ENCODE results near the gene BCR.

Gene BCR

GRCh38 chr22:23218053-23218866 is 38.0 kb downstream of the BCR start:
- TF ChIP-seq CTCF (IDR thresholded peaks at IDR 0.05; ENCODE audit: extremely low read depth, insufficient read depth, missing control alignments): no peak
- DNase-seq (ENCODE audit: low spot score): no peak
- in situ Hi-C loops (cut with MboI; ENCODE audit: low pct_unique_long_range_greater_than_20kb, low sequenced_read_pairs, unreplicated experiment): no loop called here

GRCh38 chr22:23218867-23219251 is 38.5 kb downstream of the BCR start:
- no peak for TF ChIP-seq CTCF (IDR thresholded peaks at IDR 0.05; ENCODE audit: extremely low read depth, insufficient read depth, missing control alignments)
- in situ Hi-C loops (cut with MboI; ENCODE audit: low pct_unique_long_range_greater_than_20kb, low sequenced_read_pairs, unreplicated experiment): no loop called here
- no peak for DNase-seq (ENCODE audit: low spot score)

GRCh38 chr22:23219317-23219716 is 39.0 kb downstream of the BCR start:
- in situ Hi-C loops (cut with MboI; ENCODE audit: low pct_unique_long_range_greater_than_20kb, low sequenced_read_pairs, unreplicated experiment): no loop called here
- no peak for DNase-seq (ENCODE audit: low spot score)
- no peak for TF ChIP-seq CTCF (IDR thresholded peaks at IDR 0.05; ENCODE audit: extremely low read depth, insufficient read depth, missing control alignments)

GRCh38 chr22:23219822-23220484 is 39.6 kb downstream of the BCR start:
- no peak for TF ChIP-seq CTCF (IDR thresholded peaks at IDR 0.05; ENCODE audit: extremely low read depth, insufficient read depth, missing control alignments)
- in situ Hi-C loops (cut with MboI; ENCODE audit: low pct_unique_long_range_greater_than_20kb, low sequenced_read_pairs, unreplicated experiment): no loop called here
- DNase-seq (ENCODE audit: low spot score): peak; percentile 56

GRCh38 chr22:23220485-23221350 is 40.4 kb downstream of the BCR start:
- in situ Hi-C loops (cut with MboI; ENCODE audit: low pct_unique_long_range_greater_than_20kb, low sequenced_read_pairs, unreplicated experiment): no loop called here
- DNase-seq (ENCODE audit: low spot score): peak; percentile 63
- no peak for TF ChIP-seq CTCF (IDR thresholded peaks at IDR 0.05; ENCODE audit: extremely low read depth, insufficient read depth, missing control alignments)

- no peak for TF ChIP-seq CTCF (IDR thresholded peaks at IDR 0.05; ENCODE audit: extremely low read depth, insufficient read depth, missing control alignments)
- DNase-seq (ENCODE audit: low spot score): no peak
- in situ Hi-C loops (cut with MboI; ENCODE audit: low pct_unique_long_range_greater_than_20kb, low sequenced_read_pairs, unreplicated experiment): no loop called here
Observed at GRCh38 chr22:23221351-23221804, 41.1 kb downstream of the BCR start.

All from GM13977 (cell line).